Endothelial cell of umbilical vein (primary cell): Measurements from ENCODE around the gene GRK4. TPM values are rescaled to one million over a fixed set of nuclear protein-coding genes. Genes with fewer than 3 reads are reported as not detected.

Experiments
- BruUV-seq: library from RNA; stranded (reverse); fragments of 400-500 nt; replicated peaks from 2 replicates; lab custom pipeline; 2021; lab: Mats Ljungman, UMichigan
- CTCF ChIA-PET: fragments of 300-600, 350-600 bp; sonication (Branson Sonifier 250); formaldehyde crosslinking; loops from one replicate; lab custom pipeline; 2021; ENCODE audit warnings: antibody characterized with exemption, inconsistent platforms; lab: Charles Lee
- POLR2A ChIA-PET: fragments of 300-600, 350-600 bp; sonication (Branson Sonifier 250); formaldehyde crosslinking; loops from one replicate; lab custom pipeline; 2021; ENCODE audit warnings: antibody characterized with exemption, inconsistent platforms; lab: Charles Lee
- DNase-seq: peaks from one replicate; pipeline ENCODE4 v3.0.0-alpha.2; 2011; ENCODE audit warnings: low read depth, low spot score
- FAIRE-seq: peaks from 2 replicates; lab custom pipeline; 2011; peaks lifted over from hg19 to GRCh38; lab: Jason Lieb, UNC
- H2AFZ ChIP-seq: 2 replicates; pipeline ENCODE4 v1.6.0; 2012; ENCODE audit warnings: low read depth, low read length, control low read depth, inconsistent platforms
- H3K27ac ChIP-seq: 2 replicates; pipeline ENCODE4 v1.5.1; 2011; ENCODE audit warnings: low read depth, mild to moderate bottlenecking, control low read depth, low read length, moderate library complexity; ENCODE audit not compliant: insufficient read depth
- H3K27me3 ChIP-seq, 2 experiments: 2 replicates each; pipeline versions ENCODE4 v1.6.0 to v1.6.1; 2011; ENCODE audit warnings: low read length in 2 of 2, mixed read lengths in 1 of 2; ENCODE audit not compliant: control insufficient read depth in 2 of 2, insufficient read depth in 2 of 2
- H3K36me3 ChIP-seq, 2 experiments: 2 replicates in 1 of 2; 3 replicates in 1 of 2; pipeline ENCODE4 v1.5.1; 2011; ENCODE audit warnings: low read length in 2 of 2, mild to moderate bottlenecking in 1 of 2, moderate library complexity in 1 of 2; ENCODE audit not compliant: control insufficient read depth in 2 of 2, insufficient read depth in 2 of 2; ENCODE audit errors: extremely low read depth in 1 of 2
- H3K4me1 ChIP-seq: 3 replicates; pipeline ENCODE4 v1.5.1; 2011; ENCODE audit warnings: mild to moderate bottlenecking, low read length; ENCODE audit not compliant: control insufficient read depth, insufficient read depth; ENCODE audit errors: extremely low read depth
- H3K4me2 ChIP-seq: 2 replicates; pipeline ENCODE4 v1.6.1; 2011; ENCODE audit warnings: low read length, control low read depth, mixed read lengths; ENCODE audit not compliant: insufficient read depth
- H3K4me3 ChIP-seq, 3 experiments: fragments of 200-600 bp in 1 of 3; sonication (generic), shearing (Covaris generic) in 1 of 3; replicated peaks in 1 of 3; 2 replicates each; pipeline ENCODE4 v1.5.1; 2011 to 2016; ENCODE audit warnings: control low read depth in 3 of 3, low read length in 3 of 3, mild to moderate bottlenecking in 2 of 3, inconsistent platforms in 1 of 3, low read depth in 1 of 3, moderate library complexity in 1 of 3; ENCODE audit not compliant: insufficient read depth in 1 of 3
- H3K79me2 ChIP-seq: 2 replicates; pipeline ENCODE4 v1.6.0; 2012; ENCODE audit warnings: low read length, inconsistent platforms; ENCODE audit not compliant: control insufficient read depth, insufficient read depth
- H3K9ac ChIP-seq: replicated peaks from 2 replicates; pipeline ENCODE3; 2011; ENCODE audit warnings: low read length, control low read depth; ENCODE audit not compliant: insufficient read depth; ENCODE audit errors: extremely low read depth
- H3K9me1 ChIP-seq: replicated peaks from 3 replicates; pipeline ENCODE4 v1.6.0; 2011; ENCODE audit warnings: mild to moderate bottlenecking, low read length; ENCODE audit not compliant: control insufficient read depth, insufficient read depth; ENCODE audit errors: extremely low read depth
- H3K9me3 ChIP-seq: replicated peaks from 2 replicates; pipeline ENCODE4 v1.5.1; 2012; ENCODE audit warnings: low read length, inconsistent platforms; ENCODE audit not compliant: control insufficient read depth, insufficient read depth
- H4K20me1 ChIP-seq: replicated peaks from 2 replicates; pipeline ENCODE3; 2011; ENCODE audit warnings: mild to moderate bottlenecking, low read length; ENCODE audit not compliant: control insufficient read depth, insufficient read depth; ENCODE audit errors: extremely low read depth
- EZH2 ChIP-seq: IDR thresholded peaks from 2 replicates; pipeline ENCODE4 v1.6.1; 2012; ENCODE audit warnings: borderline replicate concordance, low read depth, mild to moderate bottlenecking, moderate library complexity, low read length, inconsistent platforms; ENCODE audit not compliant: severe bottlenecking
- FOS ChIP-seq: IDR thresholded peaks from 2 replicates; pipeline ENCODE4 v1.6.1; 2011; ENCODE audit warnings: mild to moderate bottlenecking, low read length, moderate library complexity, borderline replicate concordance; ENCODE audit not compliant: insufficient read depth
- GATA2 ChIP-seq: IDR thresholded peaks from 2 replicates; pipeline ENCODE4 v1.7.0; 2011; ENCODE audit warnings: low read depth, mild to moderate bottlenecking, moderate library complexity, mixed read lengths, low read length; ENCODE audit not compliant: insufficient read length, insufficient read depth
- JUN ChIP-seq: IDR thresholded peaks from 2 replicates; pipeline ENCODE4 v1.6.1; 2011; ENCODE audit warnings: borderline replicate concordance, low read depth; ENCODE audit not compliant: insufficient read length, insufficient read depth
- MYC ChIP-seq: IDR thresholded peaks from one replicate; pipeline ENCODE4 v1.6.1; 2011; ENCODE audit warnings: mild to moderate bottlenecking, low read depth, low read length
- POLR2A ChIP-seq: IDR thresholded peaks from 2 replicates; pipeline ENCODE4 v1.6.1; 2012; ENCODE audit warnings: low read depth, mild to moderate bottlenecking, control low read depth, low read length
- POLR2AphosphoS5 ChIP-seq: IDR thresholded peaks from 2 replicates; pipeline ENCODE4 v1.6.1; 2012; ENCODE audit warnings: low read depth, mild to moderate bottlenecking, control low read depth, low read length, moderate library complexity; ENCODE audit not compliant: insufficient read depth
- dilution Hi-C: fragments of 300-500 bp; cut with MboI; formaldehyde crosslinking; loops from one replicate; pipeline ENCODE4 v1.15.0; 2019; ENCODE audit warnings: low sequenced_read_pairs; ENCODE audit not compliant: extremely low pct_ligation_motif_present
- intact Hi-C: fragments of 100-400 bp; cut with micrococcal nuclease; formaldehyde crosslinking; loops from one replicate; pipeline ENCODE4 v1.10.0; 2022
- polyA plus RNA-seq, 4 experiments: library from polyadenylated mRNA; depleted of rRNA in 3 of 4; stranded (reverse) in 3 of 4; unstranded in 1 of 4; fragments of >200 nt; gene quantifications; 2 replicates each; pipeline versions ENCODE4 v1.2.1 to v1.2.3, GENCODE V29; 2011 to 2012; ENCODE audit warnings: missing spikeins in 1 of 4
- total RNA-seq: library from RNA; stranded (reverse); gene quantifications from 2 replicates; pipeline ENCODE4 v1.2.3, GENCODE V29; 2021
- TF ChIP-seq, protein P1 (sequence below): IDR thresholded peaks from 2 replicates; pipeline ENCODE4 v1.6.1; 2011; ENCODE audit not compliant: insufficient read depth, insufficient read length

The GRK4 gene
- total and polyA plus RNA-seq, 2 donors (not counting 3 experiments of a cell fraction or from before 2014, with no cell fraction given) = 3.1 to 6.3 TPM

DNA sequence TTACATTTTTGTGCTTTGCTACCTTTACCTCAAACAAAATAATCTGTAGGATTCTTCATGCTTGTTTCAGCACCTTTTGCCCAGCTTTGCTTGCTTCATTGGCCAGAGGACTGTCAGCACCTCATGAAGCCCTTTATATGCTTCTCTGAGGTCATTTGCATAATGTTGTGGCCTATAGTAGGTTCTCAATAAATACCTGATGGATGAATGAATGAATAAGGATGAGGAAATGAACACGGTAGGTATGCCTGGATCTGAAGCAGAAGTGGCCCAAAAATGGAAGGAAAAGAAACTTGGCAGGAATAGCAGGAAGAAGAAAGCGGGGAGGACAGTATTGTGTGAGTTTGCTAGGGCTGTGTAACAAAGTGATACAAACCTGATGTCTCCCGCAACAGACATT is 7.9 kb downstream of the GRK4 start:
- intact Hi-C loops = no loop called here
- Histone ChIP-seq H3K27ac (no peak overlapping the region), H4K20me1 (no peaks in the 10 kb centered on the region), H2AFZ (no peak overlapping the region), H3K27me3 (no peaks in the 10 kb centered on the region), H3K79me2 (no peaks in the 10 kb centered on the region), H3K9me3 (no peaks in the 10 kb centered on the region), H3K4me3 (no peak overlapping the region), H3K9ac (no peak overlapping the region), H3K9me1 (no peaks in the 10 kb centered on the region), H3K36me3 (no peaks in the 10 kb centered on the region), H3K4me2 (no peak overlapping the region), H3K4me1 (peaks cover 7% of the 10 kb centered on the region)
- POLR2A ChIA-PET = no interaction called here
- no TSS peak for BruUV-seq
- dilution Hi-C loops = no loop called here
- TF ChIP-seq POLR2AphosphoS5 = no peak
- no peak for TF ChIP-seq JUN
- no peak for TF ChIP-seq MYC
- TF ChIP-seq FOS = no peak
- no peak for TF ChIP-seq POLR2A
- TF ChIP-seq EZH2 = no peak
- TF ChIP-seq GATA2 = no peak
- TF ChIP-seq, protein P1, sequence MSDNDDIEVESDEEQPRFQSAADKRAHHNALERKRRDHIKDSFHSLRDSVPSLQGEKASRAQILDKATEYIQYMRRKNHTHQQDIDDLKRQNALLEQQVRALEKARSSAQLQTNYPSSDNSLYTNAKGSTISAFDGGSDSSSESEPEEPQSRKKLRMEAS = no peak
- FAIRE-seq (no peak), DNase-seq (no peak)
- CTCF ChIA-PET = interaction anchor here (1.3 kb wide), 1 partner anchor 10 kb away, joined by 3 read pairs; no protein-coding TSS in a partner anchor
